Ovary (tissue), 9 donors: ENCODE measurements around the gene TBC1D14. TPM values are rescaled to one million over a fixed set of nuclear protein-coding genes. Genes with fewer than 3 reads are reported as not detected.

ENCODE experiments used
- DNase-seq, 5 donors: peaks; one replicate each; pipeline ENCODE4 v3.0.0-alpha.2; 2019 to 2020
- H3K27ac ChIP-seq, 2 donors: fragments of 200-600 bp; one replicate each; pipeline versions ENCODE4 v1.5.1 to v1.8.0; 2019 to 2022
- H3K27me3 ChIP-seq: fragments of 200-600 bp; one replicate; pipeline ENCODE4 v1.8.0; 2022
- H3K36me3 ChIP-seq: fragments of 200-600 bp; sonication (generic); one replicate; pipeline ENCODE4 v1.5.1; 2019
- H3K4me1 ChIP-seq: one replicate; pipeline ENCODE4 v1.8.1; 2013; ENCODE audit warnings: mild to moderate bottlenecking, moderate library complexity; ENCODE audit not compliant: insufficient read depth
- H3K4me3 ChIP-seq: fragments of 200-600 bp; sonication (generic); one replicate; pipeline ENCODE4 v1.5.1; 2017
- H3K9me3 ChIP-seq, 2 donors: fragments of 200-600 bp in 1 of 2; sonication (generic) in 1 of 2; one replicate each; pipeline versions ENCODE4 v1.5.1 to v1.8.1; 2013 to 2019; ENCODE audit warnings: mild to moderate bottlenecking in 1 of 2, moderate library complexity in 1 of 2
- EP300 ChIP-seq: sonication (generic); formaldehyde crosslinking; IDR thresholded peaks from one replicate; pipeline ENCODE4 v1.6.1; 2017; ENCODE audit warnings: antibody characterized with exemption
- POLR2A ChIP-seq: fragments of 450-650 bp; IDR thresholded peaks from one replicate; pipeline ENCODE4 v1.6.1; 2017; ENCODE audit warnings: antibody characterized with exemption, mild to moderate bottlenecking, moderate library complexity
- WGBS, 3 donors: extraction: QIAGEN DNeasy Blood & Tissue Kit in 1 of 3; methylation state at CpG; one replicate each; pipeline versions ENCODE4 v1.1.5 to v1.1.7; 2013 to 2017; 5-methylcytosine and 5-hydroxymethylcytosine counted together
- intact Hi-C, 4 donors: fragments of 100-400 bp; cut with DNase I; formaldehyde crosslinking; loops; one replicate each; pipeline versions ENCODE4 v1.11.0 to v1.15.1; 2022 to 2023
- polyA plus RNA-seq, 2 donors: library from polyadenylated mRNA; stranded (reverse); fragments of 200-250 nt in 1 of 2; fragments of 350-450 nt in 1 of 2; fragmentation: Illumina TruSeq in 1 of 2; extraction: RNeasy Lipid Tissue Mini Kit (QIAGEN cat#74804) in 1 of 2; gene quantifications; one replicate each; pipeline ENCODE4 v1.2.3, GENCODE V29; 2013 to 2014
- total RNA-seq, 7 donors: library from RNA; depleted of rRNA in 2 of 7; stranded (reverse); fragments of >200 nt in 2 of 7; fragmentation: NEBNext Ultra II Directional in 3 of 7; extraction: Animal tissue kit (Norgen Biotek cat#: 25700) in 3 of 7; gene quantifications; one replicate each; pipeline versions ENCODE4 v1.1.0 to v1.2.4, GENCODE V29; 2016 to 2023
- TF ChIP-seq, protein P1 (sequence below), 3 donors: fragments of 450-650 bp in 2 of 3; fragments of 200-600 bp in 1 of 3; IDR thresholded peaks; one replicate each; pipeline versions ENCODE4 v1.5.1 to v1.8.0; 2016 to 2022; ENCODE audit warnings: antibody characterized with exemption in 3 of 3, mild to moderate bottlenecking in 1 of 3
- donor health status: DM: no; HTN: no; CAD: no; lungs with moderate emphysema.
- donor health status: DM: no; HTN: no; CAD: no.
- donor health status: Bipolar disorder and iron deficiency.
- donor health status: DM: yes; HTN: yes; CAD: no.
- donor health status: DM: no; HTN: no; CAD: no.
- donor health status: DM: yes; HTN: yes; CAD: no.

The TBC1D14 gene
- total and polyA plus RNA-seq, 9 donors: 19.9 to 40.0 (median 34.4) TPM

DNA sequence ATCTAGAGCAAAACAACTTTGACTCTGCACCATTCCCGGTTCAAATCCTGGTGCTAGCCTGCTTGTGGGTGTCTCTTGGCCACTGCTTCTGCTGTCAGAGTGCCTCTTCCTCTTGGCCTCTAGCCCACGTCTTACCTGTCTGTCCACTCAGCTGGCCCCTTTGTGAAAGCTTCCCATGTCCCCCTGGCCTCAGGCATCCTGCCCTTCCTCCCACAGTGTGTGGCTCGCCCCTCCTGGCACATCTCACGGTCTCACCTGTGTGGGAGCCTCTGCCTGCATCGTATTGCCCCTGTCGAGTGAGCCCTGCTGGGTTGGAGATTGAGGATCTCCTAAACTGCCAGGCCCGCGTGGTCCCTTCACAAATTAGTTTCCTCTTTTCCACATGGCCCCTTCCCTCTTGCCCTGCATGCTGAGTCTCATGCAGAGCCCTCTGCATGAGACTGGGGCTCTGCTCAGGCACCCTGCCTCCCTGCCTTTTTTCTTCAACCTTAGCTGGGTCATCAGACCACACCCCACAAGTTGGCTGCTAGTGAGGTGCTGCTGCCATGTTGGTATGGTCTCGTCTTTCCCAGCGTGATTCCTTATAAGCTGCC lies 79.8 kb downstream of the TBC1D14 start:
- intact Hi-C loops: loop anchor here in 2 of 4 donors (5.0 to 10.0 kb wide), 2 partner anchors 55 to 72 kb away; partner anchors contain the start of gene TADA2B (in 1 of the 2)
- TF ChIP-seq POLR2A (no peak), EP300 (no peak)
- TF ChIP-seq, protein P1, sequence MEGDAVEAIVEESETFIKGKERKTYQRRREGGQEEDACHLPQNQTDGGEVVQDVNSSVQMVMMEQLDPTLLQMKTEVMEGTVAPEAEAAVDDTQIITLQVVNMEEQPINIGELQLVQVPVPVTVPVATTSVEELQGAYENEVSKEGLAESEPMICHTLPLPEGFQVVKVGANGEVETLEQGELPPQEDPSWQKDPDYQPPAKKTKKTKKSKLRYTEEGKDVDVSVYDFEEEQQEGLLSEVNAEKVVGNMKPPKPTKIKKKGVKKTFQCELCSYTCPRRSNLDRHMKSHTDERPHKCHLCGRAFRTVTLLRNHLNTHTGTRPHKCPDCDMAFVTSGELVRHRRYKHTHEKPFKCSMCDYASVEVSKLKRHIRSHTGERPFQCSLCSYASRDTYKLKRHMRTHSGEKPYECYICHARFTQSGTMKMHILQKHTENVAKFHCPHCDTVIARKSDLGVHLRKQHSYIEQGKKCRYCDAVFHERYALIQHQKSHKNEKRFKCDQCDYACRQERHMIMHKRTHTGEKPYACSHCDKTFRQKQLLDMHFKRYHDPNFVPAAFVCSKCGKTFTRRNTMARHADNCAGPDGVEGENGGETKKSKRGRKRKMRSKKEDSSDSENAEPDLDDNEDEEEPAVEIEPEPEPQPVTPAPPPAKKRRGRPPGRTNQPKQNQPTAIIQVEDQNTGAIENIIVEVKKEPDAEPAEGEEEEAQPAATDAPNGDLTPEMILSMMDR (IDR thresholded peaks at IDR 0.05): no peak
- H3K4me3 ChIP-seq: no peak overlapping the region
- H3K27ac ChIP-seq: no peak overlapping the region
- 80 to 88% (median 82%) methylated on average over 10 of the region's 10 CpGs for WGBS, 3 donors
- no peaks in the 10 kb centered on the region for H3K9me3 ChIP-seq
- DNase-seq: no peak
- no peaks in the 10 kb centered on the region for H3K27me3 ChIP-seq
- H3K36me3 ChIP-seq: no peaks in the 10 kb centered on the region
- peaks cover 7% of the 10 kb centered on the region for H3K4me1 ChIP-seq

DNA sequence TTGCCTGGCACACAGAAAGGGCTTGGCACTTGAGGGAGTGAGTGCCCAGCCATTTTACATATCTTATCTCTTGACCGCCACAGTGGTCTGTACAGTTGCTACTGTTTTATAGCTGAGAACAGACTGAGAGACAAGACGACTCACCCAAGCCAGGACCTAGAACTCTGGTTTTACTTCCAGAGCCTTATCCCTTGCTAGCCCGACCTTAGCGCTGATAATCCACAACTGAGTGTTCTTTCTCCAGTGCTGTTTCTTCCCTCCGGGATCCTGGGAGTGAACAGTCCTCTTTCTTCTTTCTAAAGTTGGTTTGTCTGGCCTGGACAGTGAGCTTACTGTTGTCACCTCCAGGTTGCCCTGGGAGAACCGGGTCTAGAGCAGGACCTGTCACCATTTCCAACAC lies 81.0 kb downstream of the TBC1D14 start:
- TF ChIP-seq POLR2A (no peak), EP300 (no peak)
- TF ChIP-seq, protein P1 (IDR thresholded peaks at IDR 0.05): no peak
- peaks cover 7% of the 10 kb centered on the region for H3K4me1 ChIP-seq
- no peaks in the 10 kb centered on the region for H3K27me3 ChIP-seq
- no peak for DNase-seq
- intact Hi-C loops: no loop called here
- 82 to 84% (median 83%) methylated on average over 6 of the region's 6 CpGs for WGBS, 3 donors
- no peak overlapping the region for H3K27ac ChIP-seq
- no peaks in the 10 kb centered on the region for H3K9me3 ChIP-seq
- no peaks in the 10 kb centered on the region for H3K36me3 ChIP-seq
- H3K4me3 ChIP-seq: no peak overlapping the region

DNA sequence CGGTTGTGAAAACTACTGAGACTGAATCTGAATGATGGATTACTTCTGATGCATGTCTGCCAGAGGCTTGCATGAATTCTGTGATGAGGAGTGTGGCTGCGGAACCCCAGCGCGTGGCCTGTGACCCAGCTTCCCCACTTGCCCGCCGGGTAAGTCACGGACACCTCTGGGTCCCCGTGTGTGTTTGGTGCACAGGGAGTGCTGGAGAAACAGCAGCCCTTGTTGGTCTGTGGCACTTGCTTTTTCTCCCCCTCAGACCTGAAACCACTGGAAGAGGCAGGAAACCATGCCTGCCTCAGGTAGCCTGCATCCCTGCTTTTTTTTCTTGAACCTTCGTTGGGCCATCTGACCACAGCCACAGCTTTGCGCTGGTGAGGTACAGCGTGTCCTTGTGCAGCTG lies 81.6 kb downstream of the TBC1D14 start:
- WGBS, 3 donors: 67 to 71% (median 68%) methylated on average over 11 of the region's 11 CpGs
- Histone ChIP-seq H3K4me1 (peaks cover 7% of the 10 kb centered on the region), H3K27me3 (no peaks in the 10 kb centered on the region), H3K4me3 (no peak overlapping the region), H3K9me3 (no peaks in the 10 kb centered on the region), H3K36me3 (no peaks in the 10 kb centered on the region), H3K27ac (no peak overlapping the region)
- intact Hi-C loops: no loop called here
- TF ChIP-seq POLR2A (no peak), EP300 (no peak)
- TF ChIP-seq, protein P1 (IDR thresholded peaks at IDR 0.05): no peak
- no peak for DNase-seq

DNA sequence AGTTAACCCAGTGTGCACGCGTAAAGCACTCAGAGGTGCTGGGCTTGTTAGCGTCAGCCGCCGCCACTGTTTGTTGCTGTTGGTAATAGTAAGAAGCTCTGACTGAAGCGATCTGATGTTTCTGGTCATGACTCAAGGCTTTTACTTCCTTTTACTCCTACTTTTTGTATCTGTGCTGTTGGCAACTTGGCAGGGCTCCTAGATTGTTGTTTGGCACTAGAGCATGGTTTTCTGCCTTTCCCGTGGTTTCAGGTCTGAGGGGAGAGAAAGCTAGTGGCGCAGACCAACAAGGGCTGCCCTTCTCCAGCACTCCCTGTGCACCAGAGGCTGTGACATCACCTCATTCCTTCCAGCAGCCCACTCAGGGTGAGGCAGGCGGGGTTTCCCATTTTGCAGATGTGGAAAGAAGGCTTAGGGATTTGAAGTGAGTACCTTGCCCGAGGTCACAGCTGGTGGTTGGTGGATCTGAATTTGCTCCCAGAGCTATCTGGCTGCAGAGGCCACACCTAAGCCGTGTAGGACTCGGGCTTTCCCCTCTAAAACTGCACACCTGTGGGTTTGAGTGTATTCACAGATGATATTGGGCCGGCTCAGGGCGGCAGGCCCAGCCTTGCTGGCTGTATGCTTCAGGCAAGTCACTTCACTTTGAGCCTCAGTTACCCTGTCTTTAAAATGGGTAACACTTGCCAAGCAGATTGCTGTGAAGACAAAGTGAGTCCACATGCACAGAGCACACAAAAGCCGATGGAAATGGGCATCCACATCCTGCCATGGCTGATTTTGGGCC lies 82.3 kb downstream of the TBC1D14 start:
- 30 to 40% (median 37%) methylated on average over 15 of the region's 15 CpGs for WGBS, 3 donors
- no peak for TF ChIP-seq POLR2A
- TF ChIP-seq EP300: no peak
- TF ChIP-seq, protein P1 (IDR thresholded peaks at IDR 0.05): no peak
- intact Hi-C loops: no loop called here
- Histone ChIP-seq H3K27me3 (no peaks in the 10 kb centered on the region), H3K9me3 (no peaks in the 10 kb centered on the region), H3K4me3 (no peak overlapping the region), H3K27ac (no peak overlapping the region), H3K36me3 (no peaks in the 10 kb centered on the region), H3K4me1 (peaks cover 7% of the 10 kb centered on the region)
- peak in 2 of 5 donors; percentile 37 to 38 for DNase-seq
